ENCODE results near the gene RAB7A. TPM values are rescaled to one million over a fixed set of nuclear protein-coding genes. Genes with fewer than 3 reads are reported as not detected.

RAB7A gene
- polyA plus RNA-seq, 2 of the 4 experiments (the other 2 are of a cell fraction) = 137 to 160 TPM

DNA sequence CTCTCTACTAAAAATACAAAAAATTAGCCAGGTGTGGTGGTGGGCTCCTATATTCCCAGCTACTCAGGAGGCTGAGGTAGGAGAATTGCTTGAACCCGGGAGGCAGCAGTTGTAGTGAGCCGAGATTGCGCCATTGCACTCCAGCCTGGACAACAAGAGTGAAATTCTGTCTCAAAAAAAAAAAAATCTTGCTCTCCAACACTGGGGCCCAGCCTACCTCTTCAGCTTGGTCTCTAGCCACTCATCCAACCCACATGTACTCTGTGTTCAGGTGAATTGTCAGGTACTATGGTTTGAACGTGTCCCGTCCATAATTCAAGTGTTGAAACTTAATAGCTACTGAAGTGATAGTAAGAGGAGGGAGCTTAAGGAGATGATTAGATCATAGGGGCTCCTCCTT, 22.4 kb upstream of the RAB7A start (continued):
- TF ChIP-seq POLR2AphosphoS2 (conservative IDR thresholded peaks at IDR 0.05; ENCODE audit: low read length) = no peak
- TF ChIP-seq, protein P1, sequence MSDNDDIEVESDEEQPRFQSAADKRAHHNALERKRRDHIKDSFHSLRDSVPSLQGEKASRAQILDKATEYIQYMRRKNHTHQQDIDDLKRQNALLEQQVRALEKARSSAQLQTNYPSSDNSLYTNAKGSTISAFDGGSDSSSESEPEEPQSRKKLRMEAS (IDR thresholded peaks at IDR 0.05) = no peak

DNA sequence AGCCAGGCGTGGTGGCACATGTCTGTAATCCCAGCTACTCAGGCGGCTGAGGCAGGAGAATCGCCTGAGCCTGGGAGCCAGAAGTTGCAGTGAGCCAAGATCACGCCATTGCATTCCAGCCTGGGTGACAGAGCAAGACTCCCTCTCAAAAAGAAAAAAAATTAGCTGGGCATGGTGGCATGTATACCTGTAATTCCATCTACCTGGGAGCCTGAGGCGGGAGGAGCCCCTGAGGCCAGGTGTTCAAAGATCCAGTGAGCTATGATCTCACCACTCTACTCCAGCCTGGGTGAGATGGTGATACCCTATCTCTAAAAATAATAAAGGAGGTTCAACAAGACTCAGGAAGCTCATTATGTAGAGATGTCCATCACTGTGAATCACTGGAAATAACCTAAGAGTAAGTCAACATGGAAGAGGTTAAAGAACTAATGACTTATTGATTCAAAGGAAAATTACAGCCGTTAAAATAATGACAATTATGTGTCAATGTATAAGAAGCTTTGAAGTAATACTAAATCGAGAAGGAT, 19.8 kb upstream of the RAB7A start:
- H3K27ac ChIP-seq = no peak overlapping the region
- no peak overlapping the region for H3K4me3 ChIP-seq
- H3K4me2 ChIP-seq = no peak overlapping the region
- H3K9me3 ChIP-seq = no peaks in the 10 kb centered on the region
- no peak for DNase-seq (ENCODE audit: low read depth in 1 of 2, low spot score in 1 of 2)
- no peak for TF ChIP-seq RCOR1 (IDR thresholded peaks at IDR 0.05; ENCODE audit: low read depth, low read length)
- POLR2A ChIA-PET = interaction anchor here (1.0 kb wide), 1 partner anchor 26 kb away, joined by 3 read pairs; no protein-coding TSS in a partner anchor
- 80% methylated on average over 7 of the region's 7 CpGs for WGBS (ENCODE audit: missing lambda C conversion rate)
- CTCF ChIA-PET = interaction anchor here (0.7 to 1.9 kb wide), 5 partner anchors 13 to 89 kb away, joined by 3 to 7 read pairs (median 3); no protein-coding TSS in a partner anchor
- FAIRE-seq = no peak
- no peak for ATAC-seq
- H3K4me1 ChIP-seq = no peaks in the 10 kb centered on the region

DNA sequence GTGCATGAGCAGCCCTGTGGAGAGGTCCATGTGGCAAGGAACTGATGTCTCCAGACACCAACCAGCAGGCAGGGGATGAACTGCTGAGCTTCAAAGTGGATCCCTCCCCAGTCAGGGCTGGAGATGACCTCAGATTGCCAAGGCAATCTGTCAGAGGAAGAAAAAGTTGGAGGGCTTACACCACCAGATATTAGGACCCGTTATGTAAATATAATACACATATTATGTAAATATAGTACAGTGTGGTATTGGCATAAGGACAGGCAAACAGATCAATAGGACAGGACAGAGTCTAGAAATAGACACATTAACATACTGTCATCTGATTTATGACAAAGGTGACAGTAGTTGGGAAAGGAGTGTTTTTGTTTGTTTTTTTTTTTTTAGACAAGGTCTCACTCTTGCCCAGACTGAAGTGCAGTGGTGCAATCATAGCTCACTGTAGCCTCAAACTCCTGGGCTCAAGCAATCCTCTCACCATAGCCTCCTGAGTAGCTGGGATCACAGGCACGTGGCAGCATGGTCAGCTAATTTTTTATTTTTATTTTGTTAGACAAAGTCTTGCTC, 18.0 kb upstream of the RAB7A start:
- ChIA-PET POLR2A (no interaction called here), CTCF (interaction anchor here (1.9 kb wide), 1 partner anchor 87 kb away, joined by 7 read pairs; no protein-coding TSS in a partner anchor)
- TF ChIP-seq, protein P2, sequence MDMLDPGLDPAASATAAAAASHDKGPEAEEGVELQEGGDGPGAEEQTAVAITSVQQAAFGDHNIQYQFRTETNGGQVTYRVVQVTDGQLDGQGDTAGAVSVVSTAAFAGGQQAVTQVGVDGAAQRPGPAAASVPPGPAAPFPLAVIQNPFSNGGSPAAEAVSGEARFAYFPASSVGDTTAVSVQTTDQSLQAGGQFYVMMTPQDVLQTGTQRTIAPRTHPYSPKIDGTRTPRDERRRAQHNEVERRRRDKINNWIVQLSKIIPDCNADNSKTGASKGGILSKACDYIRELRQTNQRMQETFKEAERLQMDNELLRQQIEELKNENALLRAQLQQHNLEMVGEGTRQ (IDR thresholded peaks at IDR 0.05) = no peak
- TF ChIP-seq NFE2L2 (conservative IDR thresholded peaks at IDR 0.05; ENCODE audit: low read length) = no peak
- no peak for TF ChIP-seq RNF2 (IDR thresholded peaks at IDR 0.05; ENCODE audit: borderline replicate concordance, low read depth)
- TF ChIP-seq POLR2A (IDR thresholded peaks at IDR 0.05; ENCODE audit: low read length) = no peak
- TF ChIP-seq TP53 (CRISPR knock-in tag; IDR thresholded peaks at IDR 0.05) = no peak
- no peak for TF ChIP-seq SREBF2 (IDR thresholded peaks at IDR 0.05)
- no peak for TF ChIP-seq KDM1A (IDR thresholded peaks at IDR 0.05; ENCODE audit: low read depth)
- TF ChIP-seq, protein P3, sequence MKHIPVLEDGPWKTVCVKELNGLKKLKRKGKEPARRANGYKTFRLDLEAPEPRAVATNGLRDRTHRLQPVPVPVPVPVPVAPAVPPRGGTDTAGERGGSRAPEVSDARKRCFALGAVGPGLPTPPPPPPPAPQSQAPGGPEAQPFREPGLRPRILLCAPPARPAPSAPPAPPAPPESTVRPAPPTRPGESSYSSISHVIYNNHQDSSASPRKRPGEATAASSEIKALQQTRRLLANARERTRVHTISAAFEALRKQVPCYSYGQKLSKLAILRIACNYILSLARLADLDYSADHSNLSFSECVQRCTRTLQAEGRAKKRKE (CRISPR knock-in tag; IDR thresholded peaks at IDR 0.05; ENCODE audit: low read depth) = no peak
- TF ChIP-seq, protein P4, sequence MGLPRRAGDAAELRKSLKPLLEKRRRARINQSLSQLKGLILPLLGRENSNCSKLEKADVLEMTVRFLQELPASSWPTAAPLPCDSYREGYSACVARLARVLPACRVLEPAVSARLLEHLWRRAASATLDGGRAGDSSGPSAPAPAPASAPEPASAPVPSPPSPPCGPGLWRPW (IDR thresholded peaks at IDR 0.05) = no peak
- no peak for TF ChIP-seq CBX8 (IDR thresholded peaks at IDR 0.05)
- TF ChIP-seq CHD4 (IDR thresholded peaks at IDR 0.05; ENCODE audit: borderline replicate concordance) = no peak
- no peak for TF ChIP-seq CEBPB (IDR thresholded peaks at IDR 0.05)
- TF ChIP-seq, protein P5, sequence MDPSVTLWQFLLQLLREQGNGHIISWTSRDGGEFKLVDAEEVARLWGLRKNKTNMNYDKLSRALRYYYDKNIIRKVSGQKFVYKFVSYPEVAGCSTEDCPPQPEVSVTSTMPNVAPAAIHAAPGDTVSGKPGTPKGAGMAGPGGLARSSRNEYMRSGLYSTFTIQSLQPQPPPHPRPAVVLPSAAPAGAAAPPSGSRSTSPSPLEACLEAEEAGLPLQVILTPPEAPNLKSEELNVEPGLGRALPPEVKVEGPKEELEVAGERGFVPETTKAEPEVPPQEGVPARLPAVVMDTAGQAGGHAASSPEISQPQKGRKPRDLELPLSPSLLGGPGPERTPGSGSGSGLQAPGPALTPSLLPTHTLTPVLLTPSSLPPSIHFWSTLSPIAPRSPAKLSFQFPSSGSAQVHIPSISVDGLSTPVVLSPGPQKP (IDR thresholded peaks at IDR 0.05; ENCODE audit: low read depth, low read length) = no peak
- no peak for TF ChIP-seq JUNB (IDR thresholded peaks at IDR 0.05)
- TF ChIP-seq FOSB (CRISPR knock-in tag; IDR thresholded peaks at IDR 0.05) = no peak
- no peak for TF ChIP-seq HDAC2 (IDR thresholded peaks at IDR 0.05)
- TF ChIP-seq HEYL (CRISPR knock-in tag; IDR thresholded peaks at IDR 0.05) = no peak
- H3K4me3 ChIP-seq = no peak overlapping the region
- ATAC-seq (no peak), FAIRE-seq (no peak), DNase-seq (ENCODE audit: low read depth in 1 of 2, low spot score in 1 of 2) (no peak)
- 76% methylated on average over 2 of the region's 2 CpGs for WGBS (ENCODE audit: missing lambda C conversion rate)
- H3K4me1 ChIP-seq = no peaks in the 10 kb centered on the region
- H3K4me2 ChIP-seq = no peak overlapping the region
- H3K9me3 ChIP-seq = no peaks in the 10 kb centered on the region
- no peak overlapping the region for H3K27ac ChIP-seq
